A375 (cell line): ENCODE measurements around the gene HRH3. TPM values are rescaled to one million over a fixed set of nuclear protein-coding genes. Genes with fewer than 3 reads are reported as not detected.

ENCODE experiments used
- total RNA-seq: library from RNA; depleted of rRNA; stranded (reverse); fragments of >200 nt; shearing (Covaris generic); gene quantifications from 2 replicates; pipeline ENCODE4 v1.2.3, GENCODE V29; 2014; rRNA removed

The HRH3 gene
- total RNA-seq: not detected in 2 replicates

DNA sequence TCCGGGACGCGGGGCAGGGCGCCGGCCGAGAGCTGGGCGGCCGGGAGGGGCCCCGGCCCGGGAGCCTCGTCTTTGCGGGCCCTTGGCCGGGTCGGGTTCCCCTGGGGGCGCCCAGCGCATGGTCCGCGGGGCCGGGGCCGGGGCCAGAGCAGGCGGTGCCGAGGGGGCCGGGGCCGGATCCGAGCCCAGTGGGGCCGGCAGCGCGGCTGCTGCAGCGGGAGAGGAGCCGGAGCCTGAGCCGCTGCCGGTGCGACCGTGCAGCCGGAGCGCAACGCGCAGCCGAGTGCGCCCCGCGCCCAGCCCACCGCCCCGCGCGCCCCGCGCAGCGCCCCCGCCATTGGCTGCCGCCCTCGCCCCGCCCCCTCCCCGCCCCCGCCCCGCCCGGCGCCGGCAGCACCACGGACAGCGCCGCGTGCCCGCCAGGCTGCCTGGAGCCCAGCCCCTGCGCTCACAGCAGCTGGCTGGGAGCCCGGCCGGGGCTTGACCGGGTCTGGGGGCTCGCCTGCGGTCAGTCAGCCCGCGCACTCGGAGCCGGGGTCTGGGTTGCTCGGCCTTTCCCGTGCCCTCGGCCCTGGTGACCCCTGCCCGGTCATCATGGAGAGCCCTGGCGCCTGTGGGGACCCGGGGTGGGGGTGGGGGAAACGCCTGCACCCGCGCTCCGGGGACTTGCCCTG is at the start of gene HRH3:
Gene HRH3, minus strand, starts transcription at position 287 of the 674 bp plus-strand sequence. CDS start 308 bp downstream, outside the sequence.

DNA sequence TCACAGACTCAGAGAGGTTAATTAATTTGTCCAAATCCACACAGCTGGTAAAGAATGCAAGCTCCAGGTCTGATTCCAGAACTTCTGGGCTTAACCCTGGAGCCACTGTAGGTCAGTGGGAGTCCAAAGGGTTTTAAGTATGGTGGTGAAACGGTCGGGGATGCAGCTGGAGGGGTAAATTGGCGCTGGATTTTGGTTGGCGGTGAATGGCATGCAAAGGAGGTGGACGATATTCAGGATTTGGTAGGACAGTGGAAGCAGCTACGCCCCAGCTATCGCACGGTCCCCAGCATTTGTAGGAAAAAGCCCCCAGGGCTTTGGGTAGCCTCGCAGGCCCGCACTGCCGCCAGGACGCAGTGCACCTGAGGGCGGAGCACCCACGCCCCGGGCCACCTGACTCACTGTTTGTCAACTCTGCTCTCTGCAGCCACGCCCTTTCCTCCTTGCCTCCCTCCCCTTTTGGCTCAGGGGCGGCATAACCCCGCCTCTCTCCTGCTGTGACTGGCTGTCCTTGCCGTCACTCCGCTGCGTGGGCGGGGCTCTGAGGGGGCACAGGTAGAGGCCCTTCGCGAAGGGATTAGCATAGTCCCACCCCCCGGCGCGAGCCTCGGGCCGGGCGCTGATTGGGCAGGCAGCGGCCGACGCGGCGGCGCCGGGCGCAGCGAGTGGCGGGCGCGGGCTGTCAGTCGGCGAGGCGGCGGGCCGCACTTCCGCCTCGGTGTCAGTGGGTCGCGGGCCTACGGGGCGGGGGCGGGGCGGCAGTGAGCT is 17.9 kb upstream of the HRH3 start, which contains the start of gene OSBPL2:
Gene OSBPL2, plus strand, starts transcription at position 721 of the 768 bp plus-strand sequence. CDS start 17,664 bp downstream, outside the sequence.

GRCh38 chr20:62182469-62183425 is 37.3 kb downstream of the HRH3 start, which contains the start of gene MTG2:
TSS of gene MTG2 (plus strand) at chr20:62183028. CDS start at chr20:62193421, 10,393 bp downstream.

Other genes with a start within 250 kb of the HRH3 start
- gene TAF4, start 154.4 kb downstream of the HRH3 start, total RNA-seq: 6.8 and 7.1 TPM in 2 replicates
- gene LSM14B, start 97.8 kb downstream of the HRH3 start, total RNA-seq: 38.4 and 40.3 TPM in 2 replicates
- 611 and 634 TPM in 2 replicates for gene PSMA7, start 76.9 kb downstream of the HRH3 start, total RNA-seq
- 14.5 and 23.7 TPM in 2 replicates for gene SS18L1, start 76.5 kb downstream of the HRH3 start, total RNA-seq
- gene MTG2, start 37.2 kb downstream of the HRH3 start, total RNA-seq: 30.0 and 42.6 TPM in 2 replicates
- gene OSBPL2, start 18.2 kb upstream of the HRH3 start, total RNA-seq: 15.9 and 18.7 TPM in 2 replicates
- gene ADRM1, start 82.7 kb upstream of the HRH3 start, total RNA-seq: 276 and 286 TPM in 2 replicates
- 43.2 and 54.2 TPM in 2 replicates for gene LAMA5, start 147.0 kb upstream of the HRH3 start, total RNA-seq
- gene RPS21, start 166.8 kb upstream of the HRH3 start, total RNA-seq: 2,047 and 2,469 TPM in 2 replicates
- gene CABLES2, start 187.0 kb upstream of the HRH3 start, total RNA-seq: 2.2 and 4.0 TPM in 2 replicates
- gene RBBP8NL, start 207.3 kb upstream of the HRH3 start, total RNA-seq: 0.03 TPM in 1 of 2 replicates, not detected in the other